Mesenchymal stem cell (in vitro differentiated cells and primary cell): ENCODE results near the gene COL4A4.

Experiments
- DNase-seq: peaks from one replicate; pipeline ENCODE4 v3.0.0-alpha.2; 2013
- H2AFZ ChIP-seq: one replicate; pipeline ENCODE4 v1.6.1; 2013; ENCODE audit warnings: low read depth, mild to moderate bottlenecking, control low read depth, inconsistent platforms, low read length, moderate library complexity
- H2AK5ac ChIP-seq: 2 replicates; pipeline ENCODE4 v1.6.1; 2013; ENCODE audit warnings: low read length, moderate library complexity, mild to moderate bottlenecking, inconsistent platforms; ENCODE audit not compliant: severe bottlenecking
- H2BK120ac ChIP-seq: one replicate; pipeline ENCODE4 v1.6.1; 2013; ENCODE audit warnings: low read depth, mild to moderate bottlenecking, inconsistent platforms, low read length, moderate library complexity
- H2BK12ac ChIP-seq, 2 experiments: one replicate each; pipeline ENCODE4 v1.6.1; 2013; ENCODE audit warnings: inconsistent platforms in 2 of 2, low read length in 2 of 2, mild to moderate bottlenecking in 2 of 2, moderate library complexity in 2 of 2, control low read depth in 1 of 2
- H2BK15ac ChIP-seq: one replicate; pipeline ENCODE4 v1.6.1; 2013; ENCODE audit warnings: mild to moderate bottlenecking, low read depth, inconsistent platforms; ENCODE audit not compliant: poor library complexity, severe bottlenecking
- H2BK5ac ChIP-seq: 2 replicates; pipeline ENCODE4 v1.6.1; 2013; ENCODE audit warnings: low read depth, mild to moderate bottlenecking, low read length, control low read depth, inconsistent platforms; ENCODE audit not compliant: poor library complexity, severe bottlenecking
- H3K14ac ChIP-seq, 2 experiments: one replicate each; pipeline ENCODE4 v1.6.1; 2013; ENCODE audit warnings: inconsistent platforms in 2 of 2, low read length in 2 of 2, control low read depth in 1 of 2, mild to moderate bottlenecking in 1 of 2, moderate library complexity in 1 of 2
- H3K18ac ChIP-seq, 2 experiments: one replicate each; pipeline ENCODE4 v1.6.1; 2013; ENCODE audit warnings: inconsistent platforms in 2 of 2, low read length in 2 of 2, control low read depth in 1 of 2, low read depth in 1 of 2, mild to moderate bottlenecking in 1 of 2
- H3K23ac ChIP-seq, 2 experiments: one replicate each; pipeline ENCODE4 v1.6.1; 2013; ENCODE audit warnings: inconsistent platforms in 2 of 2, low read length in 2 of 2, mild to moderate bottlenecking in 2 of 2, moderate library complexity in 2 of 2, control low read depth in 1 of 2
- H3K27ac ChIP-seq: 2 replicates; pipeline ENCODE4 v1.5.1; 2013; ENCODE audit warnings: mild to moderate bottlenecking, moderate library complexity, low read length, control low read depth, inconsistent platforms; ENCODE audit not compliant: poor library complexity, severe bottlenecking
- H3K27me3 ChIP-seq, 2 experiments: 2 replicates each; pipeline versions ENCODE4 v1.6.1 to v1.7.0; 2013; ENCODE audit warnings: low read length in 2 of 2, mild to moderate bottlenecking in 2 of 2, moderate library complexity in 2 of 2, control low read depth in 1 of 2, inconsistent platforms in 1 of 2; ENCODE audit not compliant: control insufficient read depth in 1 of 2, insufficient read depth in 1 of 2
- H3K36me3 ChIP-seq, 2 experiments: 2 replicates each; pipeline versions ENCODE4 v1.6.1 to v1.7.0; 2013; ENCODE audit warnings: low read length in 2 of 2, control low read depth in 1 of 2, inconsistent platforms in 1 of 2, low read depth in 1 of 2, mild to moderate bottlenecking in 1 of 2; ENCODE audit not compliant: insufficient read depth in 2 of 2, control insufficient read depth in 1 of 2
- H3K4ac ChIP-seq, 2 experiments: one replicate each; pipeline ENCODE4 v1.6.1; 2013; ENCODE audit warnings: inconsistent platforms in 2 of 2, low read length in 2 of 2, mild to moderate bottlenecking in 2 of 2, moderate library complexity in 2 of 2, control low read depth in 1 of 2, low read depth in 1 of 2
- H3K4me1 ChIP-seq: 2 replicates; pipeline ENCODE4 v1.6.1; 2013; ENCODE audit warnings: low read depth, low read length, control low read depth; ENCODE audit not compliant: control insufficient read depth, insufficient read depth
- H3K4me2 ChIP-seq: 2 replicates; pipeline ENCODE4 v1.6.1; 2013; ENCODE audit warnings: low read length, mild to moderate bottlenecking, inconsistent platforms; ENCODE audit not compliant: poor library complexity, severe bottlenecking
- H3K4me3 ChIP-seq, 2 experiments: 2 replicates each; pipeline versions ENCODE4 v1.5.1 to v1.7.0; 2013; ENCODE audit warnings: low read length in 2 of 2, mild to moderate bottlenecking in 2 of 2, control low read depth in 1 of 2, low read depth in 1 of 2; ENCODE audit not compliant: insufficient read depth in 1 of 2
- H3K79me1 ChIP-seq: replicated peaks from 2 replicates; pipeline ENCODE4 v1.6.1; 2013; ENCODE audit warnings: mild to moderate bottlenecking, control low read depth, low read length, inconsistent platforms; ENCODE audit not compliant: poor library complexity, severe bottlenecking
- H3K9ac ChIP-seq: 2 replicates; pipeline ENCODE4 v1.7.0; 2013; ENCODE audit warnings: mild to moderate bottlenecking, low read length, moderate library complexity
- H3K9me3 ChIP-seq: 2 replicates; pipeline ENCODE4 v1.7.0; 2013; ENCODE audit warnings: mild to moderate bottlenecking, low read length; ENCODE audit not compliant: control insufficient read depth
- H4K8ac ChIP-seq: one replicate; pipeline ENCODE4 v1.6.1; 2013; ENCODE audit warnings: inconsistent platforms, mild to moderate bottlenecking, low read length, moderate library complexity
- H4K91ac ChIP-seq: one replicate; pipeline ENCODE4 v1.6.1; 2013; ENCODE audit warnings: mild to moderate bottlenecking, low read length, inconsistent platforms
- WGBS: methylation state at CpG from one replicate; pipeline ENCODE4 v1.1.7; 2013; ENCODE audit warnings: mixed read lengths; 5-methylcytosine and 5-hydroxymethylcytosine counted together

Gene COL4A4

DNA sequence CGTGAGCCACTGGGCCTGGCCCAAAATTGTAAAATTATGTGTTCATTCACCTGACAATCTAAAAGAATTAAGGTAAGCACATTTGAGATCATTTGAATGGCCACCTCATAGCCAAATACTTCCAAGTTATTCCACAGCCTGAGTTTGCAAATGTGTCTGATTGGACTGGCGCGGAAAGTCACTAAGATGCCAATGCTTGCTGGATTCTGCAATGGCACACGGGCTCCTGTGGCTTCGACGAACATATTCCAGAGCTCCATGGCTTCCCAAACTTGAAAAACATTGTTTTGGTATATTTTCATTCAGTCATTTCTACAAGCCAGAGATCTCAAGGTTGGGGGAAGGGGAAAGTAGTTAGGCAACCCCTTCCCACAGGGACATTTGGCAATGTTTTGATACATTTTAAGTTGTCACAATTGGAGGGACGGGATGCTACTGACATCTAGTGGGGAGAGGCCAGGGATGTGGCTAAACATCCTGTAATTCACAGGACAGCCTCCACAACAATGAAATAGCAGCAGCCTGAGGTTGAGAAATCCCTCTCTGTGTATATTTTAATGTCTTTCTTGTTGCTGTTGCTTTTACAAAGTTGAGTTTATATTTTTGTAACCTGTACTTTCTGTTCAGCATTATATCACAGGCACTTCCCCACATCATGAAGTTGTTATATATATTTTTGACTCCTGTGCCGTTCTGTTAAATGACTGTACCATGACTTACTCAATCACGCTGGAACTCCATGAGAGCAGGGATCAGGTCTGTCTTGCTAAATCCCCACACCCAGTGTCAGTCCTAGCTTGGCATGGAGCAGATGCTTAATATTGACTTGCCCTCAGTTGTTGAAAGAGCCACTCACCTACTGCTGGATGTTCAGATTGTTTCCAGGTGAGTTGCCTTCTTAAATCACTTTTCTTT lies 56.9 kb downstream of the COL4A4 start:
- H2BK120ac ChIP-seq: no peak overlapping the region
- no peak overlapping the region for H4K91ac ChIP-seq
- no peak overlapping the region for H2BK12ac ChIP-seq
- H2BK15ac ChIP-seq: no peak overlapping the region
- 83% methylated on average over 5 of the region's 9 CpGs for WGBS
- H3K4me1 ChIP-seq: no peaks in the 10 kb centered on the region
- H3K23ac ChIP-seq: no peak overlapping the region
- no peak overlapping the region for H2AK5ac ChIP-seq
- no peaks in the 10 kb centered on the region for H3K79me1 ChIP-seq
- H3K36me3 ChIP-seq: no peaks in the 10 kb centered on the region
- peak; percentile 80 for DNase-seq
- no peak overlapping the region for H3K4me2 ChIP-seq
- H3K9ac ChIP-seq: peak overlapping the region; percentile 18
- H2AFZ ChIP-seq: no peak overlapping the region
- no peak overlapping the region for H3K18ac ChIP-seq
- H3K9me3 ChIP-seq: no peaks in the 10 kb centered on the region
- H3K4me3 ChIP-seq: no peak overlapping the region
- H3K4ac ChIP-seq: no peak overlapping the region
- no peak overlapping the region for H3K27ac ChIP-seq
- no peak overlapping the region for H2BK5ac ChIP-seq
- H3K14ac ChIP-seq: no peak overlapping the region
- H4K8ac ChIP-seq: no peak overlapping the region
- H3K27me3 ChIP-seq: no peaks in the 10 kb centered on the region

DNA sequence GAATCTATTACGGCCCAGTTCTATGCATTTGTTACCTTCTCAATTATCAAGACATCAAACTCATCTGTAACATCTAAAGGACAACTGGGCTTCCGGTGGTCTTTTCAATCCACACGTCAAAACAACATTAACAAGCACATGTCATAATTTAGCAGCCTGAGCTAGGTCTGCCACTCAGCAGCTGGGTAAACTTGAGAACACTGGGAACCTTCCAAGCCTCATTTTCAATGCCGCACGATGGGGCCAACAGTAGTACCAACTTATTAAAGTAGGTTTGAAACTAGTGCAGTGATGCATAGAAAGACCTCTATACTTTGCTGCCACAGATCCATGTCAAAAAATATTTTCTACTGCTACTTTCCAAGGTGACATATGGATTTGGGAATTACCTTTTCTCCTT lies 60.4 kb downstream of the COL4A4 start:
- Histone ChIP-seq H3K23ac (no peak overlapping the region), H3K27ac (no peak overlapping the region), H3K36me3 (no peaks in the 10 kb centered on the region), H3K79me1 (no peaks in the 10 kb centered on the region), H2BK120ac (no peak overlapping the region), H3K9ac (no peak overlapping the region), H3K4me2 (no peak overlapping the region), H3K18ac (no peak overlapping the region), H3K9me3 (no peaks in the 10 kb centered on the region), H3K4me3 (no peak overlapping the region), H3K4ac (no peak overlapping the region), H2BK5ac (no peak overlapping the region), H3K27me3 (no peaks in the 10 kb centered on the region), H2AFZ (no peak overlapping the region), H2AK5ac (no peak overlapping the region), H3K4me1 (no peaks in the 10 kb centered on the region), H2BK15ac (no peak overlapping the region), H4K8ac (no peak overlapping the region), H3K14ac (no peak overlapping the region), H4K91ac (no peak overlapping the region), H2BK12ac (no peak overlapping the region)
- WGBS: 96% methylated on average over 3 of the region's 5 CpGs
- DNase-seq: no peak

DNA sequence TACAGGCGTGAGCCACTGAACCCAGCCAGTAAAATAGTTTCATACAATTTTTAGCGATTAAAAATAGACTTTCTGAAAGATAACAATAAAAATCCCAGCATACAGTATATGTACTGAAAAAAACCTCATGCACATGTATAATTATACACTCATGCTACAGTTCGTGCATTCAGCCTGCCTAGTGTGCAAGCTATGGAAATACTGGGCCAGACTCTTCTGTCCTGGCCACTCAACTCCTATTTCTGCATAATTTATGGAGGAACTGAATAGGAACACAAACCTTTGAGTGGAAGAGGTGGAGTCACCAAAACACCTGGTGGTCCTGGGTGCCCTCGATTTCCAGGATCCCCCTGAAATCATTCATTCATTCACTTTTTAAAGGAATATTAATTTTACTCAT lies 64.7 kb downstream of the COL4A4 start:
- Histone ChIP-seq H3K18ac (no peak overlapping the region), H3K27ac (no peak overlapping the region), H3K9ac (no peak overlapping the region), H2AFZ (no peak overlapping the region), H3K4me2 (no peak overlapping the region), H2BK15ac (no peak overlapping the region), H4K91ac (no peak overlapping the region), H3K9me3 (no peaks in the 10 kb centered on the region), H3K4ac (no peak overlapping the region), H2BK120ac (no peak overlapping the region), H2AK5ac (no peak overlapping the region), H3K4me3 (no peak overlapping the region), H3K4me1 (no peaks in the 10 kb centered on the region), H3K36me3 (no peaks in the 10 kb centered on the region), H2BK5ac (no peak overlapping the region), H3K27me3 (no peaks in the 10 kb centered on the region), H3K14ac (no peak overlapping the region), H3K23ac (no peak overlapping the region), H2BK12ac (no peak overlapping the region), H3K79me1 (no peaks in the 10 kb centered on the region), H4K8ac (no peak overlapping the region)
- no peak for DNase-seq
- WGBS: 88% methylated on average over 4 of the region's 4 CpGs

DNA sequence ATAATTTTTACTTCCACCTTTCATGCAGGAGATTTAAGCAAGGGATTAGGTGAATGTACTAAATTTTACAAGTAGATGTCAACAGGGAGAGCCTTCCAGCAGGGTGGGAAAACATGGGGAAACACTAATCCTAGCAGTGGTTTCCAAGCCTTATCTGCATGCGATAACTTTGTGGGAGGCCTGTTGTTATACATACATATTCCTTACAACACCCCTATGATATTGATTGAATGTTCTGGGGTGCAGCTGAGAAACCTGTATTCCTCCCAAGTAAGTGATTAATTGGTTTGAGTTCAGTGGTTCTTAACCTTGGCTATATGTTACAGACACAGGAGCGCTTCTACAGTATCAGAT lies 65.9 kb downstream of the COL4A4 start:
- H4K8ac ChIP-seq: no peak overlapping the region
- H2BK12ac ChIP-seq: no peak overlapping the region
- no peak overlapping the region for H2BK15ac ChIP-seq
- H3K36me3 ChIP-seq: no peaks in the 10 kb centered on the region
- no peak overlapping the region for H3K23ac ChIP-seq
- no peak overlapping the region for H4K91ac ChIP-seq
- no peaks in the 10 kb centered on the region for H3K4me1 ChIP-seq
- H3K4me2 ChIP-seq: no peak overlapping the region
- H3K79me1 ChIP-seq: no peaks in the 10 kb centered on the region
- no peaks in the 10 kb centered on the region for H3K27me3 ChIP-seq
- no peak overlapping the region for H3K4me3 ChIP-seq
- WGBS: 71% methylated on average over 1 of the region's 2 CpGs
- no peaks in the 10 kb centered on the region for H3K9me3 ChIP-seq
- H3K4ac ChIP-seq: no peak overlapping the region
- DNase-seq: no peak
- no peak overlapping the region for H2BK5ac ChIP-seq
- H3K14ac ChIP-seq: no peak overlapping the region
- no peak overlapping the region for H2AFZ ChIP-seq
- H3K9ac ChIP-seq: no peak overlapping the region
- no peak overlapping the region for H2BK120ac ChIP-seq
- H2AK5ac ChIP-seq: no peak overlapping the region
- no peak overlapping the region for H3K27ac ChIP-seq
- no peak overlapping the region for H3K18ac ChIP-seq
